Nasal cavity respiratory epithelium epithelial cell of viscerocranial mucosa (primary cell): Measurements from ENCODE around the gene KLHDC3. TPM values are rescaled to one million over a fixed set of nuclear protein-coding genes. Genes with fewer than 3 reads are reported as not detected.

ENCODE experiments used
- total RNA-seq: library from RNA; depleted of rRNA; stranded (reverse); fragments of >200 nt; gene quantifications from 2 replicates; pipeline ENCODE4 v1.2.3, GENCODE V29; 2014

Gene KLHDC3, protein sequence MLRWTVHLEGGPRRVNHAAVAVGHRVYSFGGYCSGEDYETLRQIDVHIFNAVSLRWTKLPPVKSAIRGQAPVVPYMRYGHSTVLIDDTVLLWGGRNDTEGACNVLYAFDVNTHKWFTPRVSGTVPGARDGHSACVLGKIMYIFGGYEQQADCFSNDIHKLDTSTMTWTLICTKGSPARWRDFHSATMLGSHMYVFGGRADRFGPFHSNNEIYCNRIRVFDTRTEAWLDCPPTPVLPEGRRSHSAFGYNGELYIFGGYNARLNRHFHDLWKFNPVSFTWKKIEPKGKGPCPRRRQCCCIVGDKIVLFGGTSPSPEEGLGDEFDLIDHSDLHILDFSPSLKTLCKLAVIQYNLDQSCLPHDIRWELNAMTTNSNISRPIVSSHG
- 52.4 and 53.3 TPM in 2 replicates for total RNA-seq

DNA sequence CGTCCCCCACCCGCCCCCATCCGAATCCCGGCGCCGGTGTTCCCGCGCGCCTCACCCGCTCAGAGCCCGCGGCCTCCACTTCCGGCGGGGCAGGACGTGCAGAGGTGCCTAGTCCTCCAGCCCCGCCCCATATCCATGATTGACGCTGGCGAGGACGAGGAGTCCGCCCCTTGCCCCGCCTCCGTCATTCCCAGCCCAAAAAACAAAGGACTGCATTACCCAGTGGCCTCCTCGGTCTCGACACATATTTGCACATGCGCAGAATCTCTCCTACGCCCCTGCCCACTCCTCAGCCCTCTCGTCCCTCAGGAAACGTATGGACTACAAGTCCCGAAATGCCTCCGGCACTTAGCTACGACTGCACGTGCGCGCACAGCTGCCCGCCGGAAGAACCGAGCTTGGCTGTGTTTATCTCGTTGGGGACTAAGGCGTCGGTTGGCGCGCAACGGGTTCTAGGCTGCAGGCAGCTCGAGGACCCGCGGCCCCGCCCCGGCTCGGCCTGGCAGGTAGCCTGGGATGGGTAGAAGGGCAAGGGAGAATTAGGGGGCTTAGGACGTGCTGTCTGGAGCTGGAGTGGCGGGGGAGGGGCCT, at the start of gene KLHDC3, which contains the start of gene MEA1:
Gene KLHDC3 (plus strand): TSS at position 407 of the 591 bp plus-strand sequence. CDS start 2,944 bp downstream, outside the sequence.
Gene MEA1 (minus strand): TSS at position 104 of the 591 bp plus-strand sequence. CDS start 133 bp downstream, outside the sequence.

GRCh38 chr6:42978839-42979522, 35.1 kb upstream of the KLHDC3 start, which contains the start of gene PEX6:
PEX6 (minus strand) TSS chr6:42979181; CDS start chr6:42979150, 31 bp downstream.

GRCh38 chr6:42984001-42984923, 29.8 kb upstream of the KLHDC3 start, which contains the start of gene PPP2R5D:
PPP2R5D (plus strand) TSS chr6:42984570; CDS start chr6:42984678, 108 bp downstream.

DNA sequence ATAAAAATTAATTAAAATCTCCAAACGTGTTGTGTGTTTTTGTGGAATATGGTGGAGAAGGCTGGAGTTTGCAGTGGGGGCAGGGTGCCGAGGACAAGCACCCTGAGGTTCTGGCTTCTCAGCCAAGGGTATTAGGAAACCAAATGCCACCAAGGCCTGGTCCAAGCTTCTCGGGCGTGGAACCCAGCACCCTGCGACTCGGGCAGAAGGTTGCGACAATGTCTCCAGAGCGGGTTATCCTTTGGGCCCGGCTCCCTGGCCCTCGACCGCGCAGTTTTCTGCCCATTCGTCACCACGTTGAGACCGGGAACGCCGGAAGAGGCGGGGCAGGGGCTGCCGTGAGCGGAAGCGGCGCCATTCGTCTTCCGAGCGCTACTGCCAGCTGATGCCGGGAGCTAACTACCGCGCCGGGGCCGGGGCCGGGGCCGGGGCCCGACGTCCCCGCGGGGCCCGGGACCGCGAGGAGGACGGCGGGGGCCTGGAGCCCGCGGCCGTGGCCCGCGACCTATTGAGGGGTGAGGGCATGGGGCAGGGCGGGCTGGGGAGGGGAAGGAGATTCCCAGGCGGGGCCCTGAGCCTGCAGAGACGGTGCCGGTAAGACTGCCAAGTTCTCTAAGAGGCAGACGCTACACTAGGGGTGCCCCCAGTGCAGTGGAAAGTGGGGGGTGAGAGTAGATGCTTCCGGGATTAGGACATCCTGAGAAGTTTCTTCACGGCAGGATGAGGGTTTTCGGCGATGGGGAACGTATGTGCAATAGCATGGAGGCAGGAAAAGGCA, 7.4 kb downstream of the KLHDC3 start, which contains the start of gene RRP36:
Gene RRP36 (plus strand): TSS at position 354 of the 778 bp plus-strand sequence. CDS start 32 bp downstream, at position 386.

GRCh38 chr6:43053545-43054205, 39.6 kb downstream of the KLHDC3 start, which contains the start of gene CUL7:
CUL7 (minus strand) TSS chr6:43053851; CDS start chr6:43052788, 1,063 bp downstream.

GRCh38 chr6:43059168-43060033, 45.4 kb downstream of the KLHDC3 start, which contains the start of the genes KLC4 and MRPL2:
KLC4 (plus strand) TSS chr6:43059631; CDS start chr6:43061336, 1,705 bp downstream.
MRPL2 (minus strand) TSS chr6:43059434; CDS start chr6:43059381, 53 bp downstream.

Other genes starting within 250 kb of the KLHDC3 start
- 4.8 and 7.5 TPM in 2 replicates for gene BICRAL, start 232.2 kb upstream of the KLHDC3 start, total RNA-seq
- 140 and 154 TPM in 2 replicates for gene RPL7L1, start 134.6 kb upstream of the KLHDC3 start, total RNA-seq
- not detected in 2 replicates for gene PTCRA, start 98.2 kb upstream of the KLHDC3 start, total RNA-seq
- gene CNPY3, start 84.8 kb upstream of the KLHDC3 start, total RNA-seq: 17.1 and 42.9 TPM in 2 replicates
- 0.34 TPM in 1 of 2 replicates, not detected in the other for gene GNMT, start 53.5 kb upstream of the KLHDC3 start, total RNA-seq
- 43.1 and 59.4 TPM in 2 replicates for gene PEX6, start 35.1 kb upstream of the KLHDC3 start, total RNA-seq
- 18.5 and 27.2 TPM in 2 replicates for gene PPP2R5D, start 29.7 kb upstream of the KLHDC3 start, total RNA-seq
- gene MEA1, start 303 bp upstream of the KLHDC3 start, total RNA-seq: 34.1 and 52.6 TPM in 2 replicates
- 85.1 and 91.3 TPM in 2 replicates for gene RRP36, start 7.4 kb downstream of the KLHDC3 start, total RNA-seq
- 21.9 and 23.6 TPM in 2 replicates for gene CUL7, start 39.6 kb downstream of the KLHDC3 start, total RNA-seq
- 21.8 and 40.3 TPM in 2 replicates for gene MRPL2, start 45.2 kb downstream of the KLHDC3 start, total RNA-seq
- gene KLC4, start 45.4 kb downstream of the KLHDC3 start, total RNA-seq: 14.0 and 16.6 TPM in 2 replicates
- 68.4 and 143 TPM in 2 replicates for gene PTK7, start 62.1 kb downstream of the KLHDC3 start, total RNA-seq
- 33.5 and 34.2 TPM in 2 replicates for gene SRF, start 157.0 kb downstream of the KLHDC3 start, total RNA-seq
- 30.8 and 54.0 TPM in 2 replicates for gene CUL9, start 167.9 kb downstream of the KLHDC3 start, total RNA-seq
- 36.7 and 45.8 TPM in 2 replicates for gene DNPH1, start 215.2 kb downstream of the KLHDC3 start, total RNA-seq
- gene TTBK1, start 229.2 kb downstream of the KLHDC3 start, total RNA-seq: not detected in 2 replicates